ENCODE results near the gene SPRED3.

SPRED3 gene

DNA sequence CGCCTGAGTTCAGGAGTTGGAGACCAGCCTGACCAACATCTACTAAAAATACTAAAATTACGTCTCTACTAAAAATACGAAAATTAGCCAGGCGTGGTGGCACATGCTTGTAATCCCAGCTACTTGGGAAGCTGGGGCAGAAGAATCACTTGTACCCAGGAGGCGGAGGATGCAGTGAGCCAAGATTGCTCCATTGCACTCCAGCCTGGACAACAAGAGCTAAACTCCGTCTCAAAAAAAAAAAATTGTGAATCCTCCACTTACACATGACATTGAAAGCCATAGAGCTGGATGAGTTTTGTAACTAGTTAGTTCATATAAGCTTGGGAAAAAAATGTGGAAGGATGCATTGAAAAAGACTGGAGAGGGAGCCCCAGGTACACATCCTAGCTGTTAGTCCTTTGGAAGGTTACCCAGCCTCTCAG lies 14.6 kb upstream of the SPRED3 start:
- no peak for DNase-seq (ENCODE audit: low read depth in 2 of 2)

DNA sequence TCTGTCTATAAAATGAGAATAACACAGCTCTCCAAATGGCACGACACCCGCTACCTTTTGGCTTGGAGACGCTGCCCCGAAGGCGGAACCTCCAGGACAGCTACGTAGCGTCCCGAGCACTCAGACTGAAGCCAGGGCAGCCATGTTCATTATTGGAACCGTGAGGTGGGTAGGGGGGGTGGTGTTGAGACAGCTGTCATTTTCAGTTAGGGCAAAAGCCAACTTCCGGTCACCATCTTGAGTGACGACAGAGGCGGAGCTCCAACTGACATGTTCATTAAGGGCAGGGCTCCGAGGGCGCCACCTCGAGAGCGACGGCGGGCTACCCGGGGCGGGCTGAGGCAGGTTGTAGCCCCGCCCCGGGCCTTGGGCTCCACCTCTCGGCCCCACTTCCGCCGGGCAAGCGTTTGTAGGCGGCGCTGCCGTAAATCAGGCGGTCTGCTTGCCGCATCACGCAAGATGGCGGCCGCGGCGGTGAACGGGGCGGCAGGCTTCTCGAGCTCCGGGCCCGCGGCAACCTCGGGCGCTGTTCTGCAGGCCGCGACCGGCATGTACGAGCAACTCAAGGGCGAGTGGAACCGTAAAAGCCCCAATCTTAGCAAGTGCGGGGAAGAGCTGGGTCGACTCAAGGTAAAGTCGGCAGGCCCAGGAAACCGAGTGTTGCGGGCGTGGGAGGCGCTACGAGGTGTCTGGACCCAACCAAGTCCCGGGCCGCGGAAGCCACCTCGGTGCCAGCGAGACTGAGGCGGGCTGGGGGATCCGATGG lies 14.0 kb upstream of the SPRED3 start, which contains the start of gene PSMD8:
Gene PSMD8 (plus strand): TSS at position 240 of the 766 bp plus-strand sequence. CDS start 31 bp downstream, at position 271.
- peak; percentile 98 for DNase-seq (ENCODE audit: low read depth in 2 of 2)

DNA sequence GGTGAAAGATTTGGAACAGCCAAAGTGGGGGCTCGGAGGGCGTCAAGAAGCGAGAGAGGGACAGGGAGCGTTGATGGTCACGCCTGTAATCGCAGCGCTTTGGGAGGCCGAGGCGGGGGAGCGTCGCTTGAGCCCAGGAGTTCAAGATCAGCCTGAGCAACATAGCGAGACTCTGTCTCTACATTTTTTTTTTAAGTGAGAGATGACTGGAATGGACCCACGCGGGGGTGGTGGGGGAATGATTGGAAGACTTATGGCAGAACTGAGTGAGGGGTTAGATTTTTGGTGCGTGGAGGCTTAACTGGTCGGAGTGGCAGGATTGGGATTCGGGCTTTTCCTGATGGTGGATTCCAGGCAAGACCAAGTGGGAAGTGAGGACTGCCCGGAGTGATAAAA lies 13.4 kb upstream of the SPRED3 start:
- DNase-seq (ENCODE audit: low read depth in 2 of 2), result no peak

DNA sequence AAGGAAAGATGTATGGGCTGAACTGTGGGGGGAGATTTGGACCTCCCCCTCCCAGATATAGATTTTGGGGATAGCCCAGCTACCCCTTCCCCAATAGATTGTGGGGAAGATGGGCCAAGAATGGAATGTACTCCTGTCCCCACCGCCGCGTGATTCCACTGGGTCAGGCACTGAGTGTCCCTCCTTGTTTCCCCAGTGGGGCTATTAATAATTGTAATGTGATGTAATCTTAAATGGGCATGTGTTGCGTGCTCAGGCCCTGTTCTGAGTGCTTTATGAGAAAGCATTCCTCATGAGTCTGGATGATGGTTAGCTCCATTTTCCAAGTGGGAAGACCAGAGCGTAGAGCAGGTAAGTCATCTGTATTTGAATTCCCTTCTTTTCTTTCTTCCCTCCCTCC lies 12.7 kb upstream of the SPRED3 start:
- DNase-seq (ENCODE audit: low read depth in 2 of 2), result no peak

DNA sequence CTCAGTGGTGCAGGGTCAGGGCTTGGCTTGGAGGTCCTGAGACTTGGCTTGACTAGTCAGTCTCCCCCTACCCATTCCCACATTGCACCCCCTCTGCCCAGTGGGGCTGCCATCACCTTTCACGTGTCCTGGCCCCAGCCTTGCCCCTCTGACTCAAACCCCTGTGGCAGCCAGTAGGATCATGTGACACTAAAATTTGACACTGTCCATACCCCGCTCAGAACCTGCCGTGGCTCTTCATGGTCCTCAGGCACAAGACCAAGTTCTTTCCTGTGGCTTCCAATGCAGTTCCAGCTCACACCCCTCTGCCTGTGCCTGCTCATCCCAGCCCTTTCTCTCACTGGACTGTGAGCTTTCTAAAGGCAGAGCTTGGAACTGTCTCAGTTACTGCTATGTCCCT lies 11.9 kb upstream of the SPRED3 start:
- no peak for DNase-seq (ENCODE audit: low read depth in 2 of 2)

DNA sequence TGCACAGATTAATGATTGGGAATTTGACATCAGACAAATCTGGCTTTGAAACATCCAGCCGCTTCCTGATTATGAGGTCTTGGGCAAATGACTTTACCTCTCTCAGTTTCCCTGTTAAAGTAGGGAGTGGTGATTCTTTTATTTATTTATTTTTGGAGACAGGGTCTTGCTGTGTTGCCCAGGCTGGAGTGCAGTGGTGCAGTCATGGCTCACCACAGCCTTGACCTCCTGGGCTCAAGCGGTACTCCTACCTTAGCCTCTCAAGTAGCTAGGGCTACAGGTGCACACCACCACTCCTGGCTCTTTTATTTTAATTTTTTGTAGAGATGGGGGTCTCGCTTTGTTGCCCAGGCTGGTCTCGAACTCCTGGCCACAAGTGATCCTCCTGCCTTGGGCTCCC lies 11.4 kb upstream of the SPRED3 start:
- no peak for DNase-seq (ENCODE audit: low read depth in 2 of 2)

DNA sequence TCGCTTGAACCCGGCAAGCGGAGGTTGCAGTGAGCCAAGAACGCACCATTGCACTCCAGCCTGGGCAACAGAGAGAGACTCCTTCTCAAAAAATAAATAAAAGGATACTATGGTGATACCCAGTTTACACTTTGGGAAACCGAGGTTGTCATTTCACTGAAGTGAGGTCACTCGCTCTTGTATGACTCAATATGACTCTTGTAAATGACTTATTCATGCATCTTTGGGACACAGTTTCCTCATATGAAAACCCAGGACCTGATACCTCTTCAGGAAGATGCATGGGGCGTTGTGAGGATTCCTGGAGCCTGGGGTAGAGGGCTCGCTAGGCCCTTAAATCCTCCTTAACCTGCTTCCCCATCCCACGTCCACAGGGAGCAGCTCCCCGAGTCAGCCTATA lies 9.6 kb upstream of the SPRED3 start:
- DNase-seq (ENCODE audit: low read depth in 2 of 2), result no peak

DNA sequence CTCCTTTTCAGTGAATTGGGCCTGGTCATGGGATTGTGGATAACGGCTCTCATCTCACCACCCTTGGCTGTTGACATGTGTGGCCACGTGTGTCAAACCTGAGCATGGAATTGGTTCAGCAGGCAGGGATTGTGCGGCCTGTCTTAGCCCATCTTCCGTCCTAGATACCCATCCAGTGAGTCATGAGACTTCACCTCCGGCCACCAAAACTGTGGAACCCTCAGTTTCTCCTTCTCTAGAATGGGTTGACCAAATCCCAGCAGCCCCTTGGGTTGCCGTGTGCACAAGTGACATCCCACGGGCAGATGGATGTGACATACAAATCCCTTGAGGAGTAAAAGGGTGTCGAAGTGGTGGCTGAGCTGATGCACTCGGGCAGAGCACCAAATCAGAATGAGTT lies 7.4 kb upstream of the SPRED3 start:
- no peak for DNase-seq (ENCODE audit: low read depth in 2 of 2)

DNA sequence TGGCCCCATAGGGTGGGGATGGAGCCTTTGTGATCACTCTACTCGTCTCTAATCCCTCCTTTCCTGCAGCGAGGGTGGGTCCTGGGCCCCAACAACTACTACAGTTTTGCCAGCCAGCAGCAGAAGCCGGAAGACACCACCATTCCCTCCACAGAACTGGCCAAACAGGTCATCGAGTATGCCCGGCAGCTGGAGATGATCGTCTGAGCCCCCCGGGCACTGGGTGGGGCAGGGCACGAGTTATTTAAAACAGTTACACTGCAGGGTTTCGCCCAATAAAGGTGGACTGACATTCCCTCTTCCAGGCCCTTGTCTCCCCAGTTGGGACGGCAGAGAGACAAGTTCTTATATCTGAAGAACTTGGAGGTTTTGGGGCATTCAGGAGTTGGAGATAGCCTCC lies 5.3 kb upstream of the SPRED3 start:
- no peak for DNase-seq (ENCODE audit: low read depth in 2 of 2)

DNA sequence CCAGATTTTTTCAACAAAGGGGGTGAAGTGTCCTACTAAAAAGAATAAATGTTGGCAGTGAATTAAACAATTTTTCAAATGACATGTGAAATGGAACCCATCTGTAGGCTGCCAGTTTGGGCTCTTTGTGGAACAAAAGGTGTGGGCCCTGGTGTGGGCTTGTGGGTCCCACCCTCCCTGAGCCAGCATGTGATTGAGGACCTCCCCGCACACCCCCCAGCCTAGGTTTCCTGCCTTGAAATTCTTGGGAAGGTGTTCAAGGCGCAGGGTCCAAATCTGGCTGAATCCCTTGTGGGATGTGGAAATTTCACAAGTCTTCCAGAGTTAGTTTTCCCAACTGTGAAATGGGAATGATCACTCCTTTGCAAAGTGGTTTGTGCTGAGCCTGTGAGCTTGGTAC lies 4.8 kb upstream of the SPRED3 start:
- DNase-seq (ENCODE audit: low read depth in 2 of 2), result no peak

DNA sequence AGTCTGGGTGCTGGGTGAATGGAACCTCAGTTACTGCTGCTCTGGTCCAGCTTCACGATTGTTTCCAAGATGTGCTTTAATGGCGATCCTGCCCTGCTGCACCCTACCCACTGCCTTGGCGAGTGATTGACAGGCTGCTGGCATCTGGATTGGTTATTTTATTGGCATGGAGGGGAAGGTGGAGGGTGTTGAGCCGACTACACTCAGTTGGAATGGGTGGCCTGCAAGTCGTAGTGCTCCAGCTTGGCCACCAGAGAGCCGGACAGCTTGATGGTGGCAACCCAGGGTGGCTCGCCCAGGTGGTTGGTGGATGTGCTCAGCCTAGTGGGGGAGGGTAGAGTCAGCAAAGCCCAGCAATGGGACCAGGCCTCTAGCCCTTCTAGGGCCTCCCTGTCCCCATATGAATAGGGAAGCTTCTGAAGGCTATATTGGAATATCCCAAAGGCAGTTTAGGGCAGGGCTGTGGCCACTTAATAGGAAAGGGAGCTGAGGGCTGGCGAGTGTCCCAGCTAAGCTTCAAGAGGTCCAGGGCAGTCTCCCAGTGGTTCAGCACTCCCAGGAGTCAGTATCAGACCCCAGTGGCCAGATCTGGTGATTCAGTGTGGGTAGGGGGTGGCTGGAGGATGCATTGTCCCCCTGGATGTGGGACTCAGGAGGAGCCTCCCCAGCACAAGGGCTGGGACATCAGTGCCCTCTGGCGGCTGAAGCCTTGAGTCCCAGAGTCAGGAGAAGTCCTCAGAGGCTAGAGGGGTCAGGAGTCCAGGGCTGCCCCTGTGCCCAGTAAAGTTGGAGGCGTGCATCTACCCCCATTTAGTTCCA lies 4.1 kb upstream of the SPRED3 start:
- DNase-seq (ENCODE audit: low read depth in 2 of 2), result no peak

DNA sequence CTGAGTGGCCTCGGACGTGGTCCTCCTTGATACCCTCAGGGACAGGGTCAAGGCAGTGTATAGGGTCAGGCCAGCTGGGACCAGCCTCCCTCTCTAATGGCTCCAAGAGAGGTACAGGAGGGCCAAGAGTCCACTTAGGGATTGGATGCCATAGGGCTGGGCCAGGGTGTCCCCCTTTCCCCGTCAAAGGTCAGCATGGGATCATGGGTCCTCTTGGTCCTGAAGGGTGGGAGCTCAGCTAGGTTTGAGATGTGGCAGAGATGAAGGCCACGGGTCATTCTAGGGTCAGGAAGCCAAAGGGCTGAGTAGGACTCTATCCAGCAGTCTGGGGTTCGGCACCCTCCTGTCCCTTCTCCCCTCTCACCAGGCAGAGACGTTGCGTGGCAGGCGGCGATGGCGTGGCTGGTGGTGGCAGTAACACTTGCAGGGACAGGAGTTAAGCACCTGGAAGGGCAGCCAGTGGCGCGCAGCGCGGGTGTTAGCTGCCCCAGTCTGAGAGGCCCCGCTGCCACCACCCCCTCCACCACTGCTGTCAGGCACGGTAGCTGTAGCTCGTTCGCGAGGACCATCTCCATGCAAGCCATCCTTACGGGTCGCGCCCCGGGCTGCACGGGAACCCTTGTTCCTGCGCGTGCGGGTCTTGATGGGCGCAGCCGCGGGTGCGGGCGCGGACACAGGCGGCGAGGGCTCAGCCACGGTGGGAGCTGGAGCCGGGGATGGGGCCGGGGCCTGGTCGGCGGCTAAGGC lies 3.3 kb upstream of the SPRED3 start:
- no peak for DNase-seq (ENCODE audit: low read depth in 2 of 2)

DNA sequence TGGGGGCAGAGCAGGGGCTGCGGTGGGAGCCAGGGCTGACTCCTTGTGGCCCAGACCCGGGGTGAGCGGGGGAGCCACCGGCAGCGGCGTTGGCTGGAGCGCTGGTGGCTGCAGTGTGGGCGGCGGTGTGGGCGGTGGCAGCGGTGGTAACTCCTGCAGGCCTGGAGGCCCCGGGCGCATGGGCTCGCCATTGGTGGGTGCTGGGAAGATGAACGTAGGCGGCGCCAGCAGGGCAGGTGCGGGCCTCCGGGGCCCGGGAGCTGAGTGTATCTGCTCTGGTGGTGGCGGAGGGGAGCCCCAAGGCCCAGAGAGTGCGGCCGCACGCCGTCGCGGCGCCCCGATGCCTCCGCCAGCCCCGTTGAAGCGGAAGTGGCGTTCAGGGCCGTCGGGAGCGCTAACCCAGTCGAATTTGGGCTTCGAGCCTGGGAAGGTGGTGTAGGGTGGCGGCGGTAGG lies 2.7 kb upstream of the SPRED3 start:
- DNase-seq (ENCODE audit: low read depth in 2 of 2), result no peak

DNA sequence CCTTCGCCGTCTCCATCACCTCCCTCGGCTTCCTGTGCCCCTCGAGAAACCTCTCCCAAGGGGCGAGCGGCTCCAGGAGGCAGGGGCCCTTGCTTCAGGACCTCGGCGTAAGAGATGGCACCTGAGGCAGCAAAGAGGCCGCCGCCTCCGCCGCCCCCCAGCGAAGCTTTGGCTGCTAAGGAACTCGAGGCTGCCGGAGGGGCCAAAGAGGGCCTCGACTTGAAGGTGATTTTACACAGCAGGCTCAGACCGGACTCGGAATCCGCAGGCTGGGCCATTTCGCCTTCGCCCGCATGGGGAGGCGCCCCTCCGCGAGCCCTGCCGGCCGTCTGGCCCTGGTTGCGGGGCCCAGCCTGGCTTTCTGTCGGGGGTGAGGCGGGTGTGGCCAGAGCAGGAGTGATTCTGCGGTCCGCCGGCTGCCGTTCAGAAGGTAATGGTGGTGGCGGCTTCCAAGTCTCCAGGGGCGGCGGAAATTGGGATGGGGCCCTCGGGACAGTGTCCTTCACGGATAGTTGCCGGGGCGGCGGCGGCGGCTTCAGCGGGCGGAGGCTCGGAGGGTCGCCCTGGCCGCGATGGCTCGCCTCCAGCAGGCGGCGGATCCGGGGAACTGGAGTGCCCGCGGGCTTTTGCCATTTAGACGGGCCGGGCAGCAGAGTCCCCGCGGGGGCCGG lies 2.1 kb upstream of the SPRED3 start:
- DNase-seq (ENCODE audit: low read depth in 2 of 2), result no peak

DNA sequence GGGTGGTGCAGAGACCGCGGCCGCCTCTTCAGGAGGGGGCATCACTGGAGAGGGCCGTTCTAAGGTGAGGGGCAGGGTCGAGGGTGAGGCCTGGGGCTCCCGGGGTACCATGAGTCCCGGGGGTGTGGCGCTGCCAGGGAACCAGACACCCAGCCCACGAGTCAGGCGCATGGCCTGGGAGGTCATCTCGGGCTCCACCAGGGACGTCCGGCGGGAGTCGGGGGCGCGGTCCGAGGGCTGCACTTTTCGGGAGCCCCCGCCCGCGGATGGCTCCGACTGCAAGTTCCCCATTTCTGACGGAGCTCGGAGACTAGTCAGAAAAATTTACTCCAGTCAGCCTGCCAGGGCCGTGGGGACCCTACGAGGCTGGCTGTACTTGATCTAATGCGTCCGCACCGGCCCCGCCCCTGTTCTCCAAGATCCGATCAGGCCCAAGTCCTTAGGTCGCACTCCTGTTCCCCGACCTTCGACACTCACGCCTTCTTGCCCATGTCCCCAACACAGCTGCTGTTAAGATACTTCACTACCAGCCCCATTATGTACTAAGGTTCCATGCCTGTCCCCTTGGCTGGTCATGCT lies 1.4 kb upstream of the SPRED3 start:
- DNase-seq (ENCODE audit: low read depth in 2 of 2), result no peak

DNA sequence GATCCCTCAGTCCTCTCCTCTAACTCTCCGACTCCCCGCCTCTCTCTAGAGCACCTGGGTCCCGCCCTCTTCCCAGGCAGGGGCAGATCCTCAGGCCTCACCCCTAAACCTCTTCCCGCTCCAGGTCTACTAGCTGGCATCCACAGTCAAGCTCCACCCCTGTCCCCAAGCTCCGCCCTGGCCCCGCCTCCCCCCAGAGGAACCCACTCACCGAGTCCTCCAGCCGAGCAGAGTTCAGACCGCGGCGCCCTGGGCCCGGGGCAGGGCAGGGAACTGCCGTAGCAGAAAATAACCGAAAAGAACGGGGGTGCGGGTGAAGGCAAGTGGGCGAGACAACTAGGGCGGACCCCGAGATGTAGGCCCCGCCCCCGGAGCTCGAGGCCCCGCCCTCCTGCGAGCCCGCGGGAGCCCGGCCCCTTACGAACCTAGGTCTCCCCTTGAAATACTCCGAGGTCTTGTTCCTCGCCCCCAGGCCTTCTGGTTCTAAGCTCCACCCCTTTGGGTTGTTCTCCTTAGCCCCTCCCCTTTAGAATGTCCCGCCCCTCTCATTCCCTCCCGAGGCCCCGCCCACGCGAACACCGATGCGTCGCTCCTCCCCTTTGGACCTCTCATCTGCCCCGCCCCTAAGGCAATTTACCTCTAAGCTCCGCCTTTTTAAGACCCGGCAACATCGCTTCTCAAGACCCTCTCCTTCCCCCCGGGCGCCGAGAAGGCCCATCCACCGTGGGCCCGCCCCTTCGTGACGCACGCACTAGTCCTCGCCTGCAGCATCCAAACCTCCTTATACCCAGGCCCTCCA lies 748 bp upstream of the SPRED3 start, which contains the start of gene GGN:
Gene GGN (minus strand): TSS at position 485 of the 799 bp plus-strand sequence. CDS start 773 bp downstream, outside the sequence.
- DNase-seq (ENCODE audit: low read depth in 2 of 2), result peak; percentile 57 to 71

DNA sequence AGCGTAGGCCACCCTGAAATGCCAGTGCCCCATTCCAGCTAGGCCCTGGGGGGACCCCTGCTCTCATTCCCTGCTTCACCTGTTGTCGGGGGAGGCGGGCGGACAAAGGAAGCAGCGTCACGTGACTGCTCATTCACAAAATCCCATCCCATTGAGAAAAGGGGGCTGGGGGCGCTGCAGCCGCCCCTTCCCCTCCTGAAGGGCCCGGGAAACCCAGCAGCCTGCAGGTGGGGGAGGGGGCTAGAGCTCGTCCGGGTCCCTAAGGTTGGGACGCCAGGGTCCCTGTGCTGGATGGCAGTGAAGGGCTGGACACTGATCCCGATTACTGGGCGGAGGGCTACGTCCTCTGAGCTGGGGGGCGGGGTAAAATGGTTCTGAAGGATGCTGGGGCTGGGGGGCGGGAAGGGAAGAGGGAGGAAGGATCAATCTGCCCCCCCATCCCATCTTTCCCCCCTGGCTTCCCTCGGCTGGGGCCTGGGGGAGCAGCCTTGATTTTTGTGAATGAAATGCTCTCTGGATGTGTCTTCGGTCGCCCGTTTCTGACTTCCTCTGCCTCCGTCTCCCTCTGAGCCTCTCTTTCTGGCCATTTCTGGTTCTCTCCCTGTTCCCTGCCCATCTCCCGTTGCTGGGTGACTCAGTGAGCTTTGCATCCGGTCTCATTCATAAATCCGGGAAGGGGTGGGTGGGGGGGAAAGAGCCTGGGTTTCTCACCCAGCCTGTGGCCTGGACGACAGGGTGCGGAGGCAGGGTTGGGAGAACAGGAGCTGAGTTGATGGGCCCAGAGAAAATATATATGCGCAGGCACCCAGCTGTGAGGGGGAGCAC lies 816 bp downstream of the SPRED3 start:
- DNase-seq (ENCODE audit: low read depth in 2 of 2), result no peak

DNA sequence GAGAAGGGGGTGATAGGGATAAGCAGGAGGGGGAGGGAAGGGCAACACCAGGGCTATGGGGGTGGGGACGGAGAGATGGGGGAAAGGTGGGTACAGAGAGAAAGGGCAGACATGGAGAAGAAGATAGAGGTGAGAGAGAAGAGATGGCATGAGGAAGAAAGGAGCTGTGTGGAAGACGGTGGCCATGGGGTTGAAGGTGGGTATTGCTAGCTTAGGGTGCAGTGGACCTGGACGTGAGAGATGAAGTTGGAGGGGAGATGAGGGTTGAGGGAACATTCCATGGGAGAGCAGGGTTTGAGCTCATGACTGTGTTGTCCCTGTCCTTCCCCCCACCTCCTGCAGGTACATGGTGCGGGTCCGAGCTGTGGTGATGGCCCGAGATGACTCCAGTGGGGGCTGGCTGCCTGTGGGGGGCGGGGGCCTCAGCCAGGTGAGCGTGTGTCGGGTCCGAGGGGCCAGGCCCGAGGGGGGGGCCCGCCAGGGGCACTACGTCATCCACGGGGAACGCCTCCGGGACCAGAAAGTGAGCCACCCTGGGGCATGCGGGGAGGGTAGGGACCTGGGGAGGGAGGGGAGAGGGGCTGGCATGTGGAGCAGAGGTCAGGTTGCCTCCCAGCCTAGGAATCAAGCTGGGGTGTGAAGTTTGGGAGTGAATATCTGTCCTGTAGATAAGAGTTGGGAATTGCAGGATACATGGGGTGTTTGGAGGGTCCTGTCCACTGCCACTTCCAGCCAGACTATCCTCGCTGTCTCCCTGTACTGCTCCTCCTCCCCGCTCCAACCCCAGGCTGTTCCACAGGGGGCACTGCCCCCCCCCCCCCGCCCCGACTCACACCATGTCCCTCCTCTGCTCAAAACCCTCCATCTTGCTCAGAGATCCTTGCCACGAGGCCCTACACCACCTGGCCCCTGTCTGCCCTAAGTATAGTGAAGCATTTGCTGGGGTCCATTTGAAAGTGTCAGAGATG lies 1.7 kb downstream of the SPRED3 start:
- no peak for DNase-seq (ENCODE audit: low read depth in 2 of 2)

All from stimulated activated CD8-positive, alpha-beta memory T cell treated with anti-CD3 and anti-CD28 coated beads, Interleukin-7, amount 100 ng/mL, for 4 hours (primary cell).